OCI-LY7 (cell line): ENCODE data around the gene C19orf25. TPM values are rescaled to one million over a fixed set of nuclear protein-coding genes. Genes with fewer than 3 reads are reported as not detected.

Experiments used
- BruUV-seq: library from RNA; stranded (reverse); fragments of 400-500 nt; replicated peaks from 2 replicates; lab custom pipeline; 2021; lab: Mats Ljungman, UMichigan
- CTCF ChIA-PET: fragments of 300-600 bp; sonication (Branson Sonifier 250); formaldehyde crosslinking; loops from one replicate; lab custom pipeline; 2022; ENCODE audit warnings: antibody characterized with exemption; ENCODE audit not compliant: unreplicated experiment; lab: Charles Lee
- POLR2A ChIA-PET: fragments of 300-600 bp; sonication (Branson Sonifier 250); formaldehyde crosslinking; loops from one replicate; lab custom pipeline; 2022; ENCODE audit warnings: antibody characterized with exemption; lab: Charles Lee
- DNase-seq: peaks from one replicate; pipeline ENCODE4 v3.0.0-alpha.2; 2015; ENCODE audit warnings: low spot score
- H2AFZ ChIP-seq: fragments of 200-600 bp; sonication (generic), shearing (Covaris generic); 2 replicates; pipeline ENCODE4 v1.6.1; 2014; ENCODE audit warnings: mild to moderate bottlenecking, antibody characterized with exemption, low read length, moderate library complexity
- H3K27ac ChIP-seq: fragments of 200-600 bp; sonication (generic); 2 replicates; pipeline ENCODE4 v1.5.1; 2014; ENCODE audit warnings: mixed run types, low read depth, mild to moderate bottlenecking, moderate library complexity, low read length, inconsistent platforms; ENCODE audit not compliant: poor library complexity, severe bottlenecking
- H3K36me3 ChIP-seq: fragments of 200-600 bp; sonication (generic); 2 replicates; pipeline ENCODE4 v1.6.1; 2014; ENCODE audit warnings: mild to moderate bottlenecking, antibody characterized with exemption, low read length, moderate library complexity, mixed read lengths; ENCODE audit not compliant: insufficient read depth
- H3K4me1 ChIP-seq: fragments of 200-600 bp; sonication (generic); 2 replicates; pipeline ENCODE4 v1.5.1; 2014; ENCODE audit warnings: mild to moderate bottlenecking, low read length; ENCODE audit not compliant: insufficient read depth, poor library complexity, severe bottlenecking
- H3K4me2 ChIP-seq: fragments of 200-600 bp; sonication (generic); 2 replicates; pipeline ENCODE4 v1.6.1; 2014; ENCODE audit warnings: mild to moderate bottlenecking, low read length
- H3K4me3 ChIP-seq: fragments of 200-600 bp; sonication (generic); 2 replicates; pipeline ENCODE4 v1.5.1; 2014; ENCODE audit warnings: mild to moderate bottlenecking, low read depth, low read length; ENCODE audit not compliant: poor library complexity, severe bottlenecking
- H3K79me2 ChIP-seq: fragments of 200-600 bp; sonication (generic); 2 replicates; pipeline ENCODE4 v1.6.1; 2016; ENCODE audit warnings: low read depth, mild to moderate bottlenecking, low read length, moderate library complexity, mixed read lengths; ENCODE audit not compliant: insufficient read depth
- H3K9me2 ChIP-seq: fragments of 200-600 bp; sonication (generic); 2 replicates; pipeline ENCODE4 v1.6.1; 2016; ENCODE audit warnings: mild to moderate bottlenecking, low read length, mixed read lengths; ENCODE audit not compliant: insufficient read depth
- H3K9me3 ChIP-seq: fragments of 200-600 bp; sonication (generic); 2 replicates; pipeline ENCODE4 v1.6.1; 2014; ENCODE audit warnings: mild to moderate bottlenecking, mixed run types, low read length, mixed read lengths
- H4K20me1 ChIP-seq: fragments of 200-600 bp; sonication (generic); 2 replicates; pipeline ENCODE4 v1.6.1; 2014; ENCODE audit warnings: mild to moderate bottlenecking, antibody characterized with exemption, low read length, moderate library complexity, mixed read lengths; ENCODE audit not compliant: insufficient read depth
- EZH2phosphoT487 ChIP-seq: fragments of 200-600 bp; sonication (generic); IDR thresholded peaks from 2 replicates; pipeline ENCODE4 v1.6.1; 2018; ENCODE audit warnings: low read depth, borderline replicate concordance, mild to moderate bottlenecking, mixed run types, antibody characterized with exemption, low read length, moderate library complexity, mixed read lengths
- intact Hi-C: fragments of 100-400 bp; cut with micrococcal nuclease; formaldehyde crosslinking; loops from one replicate; pipeline ENCODE4 v1.10.0; 2022; ENCODE audit not compliant: unreplicated experiment
- total RNA-seq, 2 experiments: library from RNA; depleted of rRNA in 1 of 2; stranded (reverse); fragments of >200 nt in 1 of 2; shearing (Covaris generic) in 1 of 2; gene quantifications; 2 replicates each; pipeline ENCODE4 v1.2.3, GENCODE V29; 2014 to 2022
- TF ChIP-seq, protein P1 (sequence below): fragments of 200-600 bp; sonication (generic); conservative IDR thresholded peaks from 2 replicates; pipeline ENCODE4 v1.5.1; 2014; ENCODE audit warnings: mild to moderate bottlenecking, antibody characterized with exemption, low read length, moderate library complexity, mixed read lengths

Gene C19orf25
- total RNA-seq, 2 experiments from 2014 or later, result 45.6 to 58.6 TPM

- H3K4me3 ChIP-seq, result no peak overlapping the region
- ChIA-PET CTCF (no interaction called here), POLR2A (no interaction called here)
- no peaks in the 10 kb centered on the region for H4K20me1 ChIP-seq
- no peak for TF ChIP-seq EZH2phosphoT487
- TF ChIP-seq, protein P1, sequence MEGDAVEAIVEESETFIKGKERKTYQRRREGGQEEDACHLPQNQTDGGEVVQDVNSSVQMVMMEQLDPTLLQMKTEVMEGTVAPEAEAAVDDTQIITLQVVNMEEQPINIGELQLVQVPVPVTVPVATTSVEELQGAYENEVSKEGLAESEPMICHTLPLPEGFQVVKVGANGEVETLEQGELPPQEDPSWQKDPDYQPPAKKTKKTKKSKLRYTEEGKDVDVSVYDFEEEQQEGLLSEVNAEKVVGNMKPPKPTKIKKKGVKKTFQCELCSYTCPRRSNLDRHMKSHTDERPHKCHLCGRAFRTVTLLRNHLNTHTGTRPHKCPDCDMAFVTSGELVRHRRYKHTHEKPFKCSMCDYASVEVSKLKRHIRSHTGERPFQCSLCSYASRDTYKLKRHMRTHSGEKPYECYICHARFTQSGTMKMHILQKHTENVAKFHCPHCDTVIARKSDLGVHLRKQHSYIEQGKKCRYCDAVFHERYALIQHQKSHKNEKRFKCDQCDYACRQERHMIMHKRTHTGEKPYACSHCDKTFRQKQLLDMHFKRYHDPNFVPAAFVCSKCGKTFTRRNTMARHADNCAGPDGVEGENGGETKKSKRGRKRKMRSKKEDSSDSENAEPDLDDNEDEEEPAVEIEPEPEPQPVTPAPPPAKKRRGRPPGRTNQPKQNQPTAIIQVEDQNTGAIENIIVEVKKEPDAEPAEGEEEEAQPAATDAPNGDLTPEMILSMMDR, result no peak
- H3K9me2 ChIP-seq, result no peaks in the 10 kb centered on the region
- no peak overlapping the region for H3K27ac ChIP-seq
- H3K4me2 ChIP-seq, result 0 out of 2 replicates have a peak overlapping the region, but pooled peaks have one; percentile 38
- DNase-seq, result no peak
- no peaks in the 10 kb centered on the region for H3K36me3 ChIP-seq
- H3K9me3 ChIP-seq, result no peaks in the 10 kb centered on the region
- no TSS peak for BruUV-seq
- intact Hi-C loops, result no loop called here
- H3K4me1 ChIP-seq, result peaks cover 4% of the 10 kb centered on the region
- no peak overlapping the region for H2AFZ ChIP-seq
- no peaks in the 10 kb centered on the region for H3K79me2 ChIP-seq
Observed at GRCh38 chr19:1503925-1504773, 25.1 kb upstream of the C19orf25 start.

DNA sequence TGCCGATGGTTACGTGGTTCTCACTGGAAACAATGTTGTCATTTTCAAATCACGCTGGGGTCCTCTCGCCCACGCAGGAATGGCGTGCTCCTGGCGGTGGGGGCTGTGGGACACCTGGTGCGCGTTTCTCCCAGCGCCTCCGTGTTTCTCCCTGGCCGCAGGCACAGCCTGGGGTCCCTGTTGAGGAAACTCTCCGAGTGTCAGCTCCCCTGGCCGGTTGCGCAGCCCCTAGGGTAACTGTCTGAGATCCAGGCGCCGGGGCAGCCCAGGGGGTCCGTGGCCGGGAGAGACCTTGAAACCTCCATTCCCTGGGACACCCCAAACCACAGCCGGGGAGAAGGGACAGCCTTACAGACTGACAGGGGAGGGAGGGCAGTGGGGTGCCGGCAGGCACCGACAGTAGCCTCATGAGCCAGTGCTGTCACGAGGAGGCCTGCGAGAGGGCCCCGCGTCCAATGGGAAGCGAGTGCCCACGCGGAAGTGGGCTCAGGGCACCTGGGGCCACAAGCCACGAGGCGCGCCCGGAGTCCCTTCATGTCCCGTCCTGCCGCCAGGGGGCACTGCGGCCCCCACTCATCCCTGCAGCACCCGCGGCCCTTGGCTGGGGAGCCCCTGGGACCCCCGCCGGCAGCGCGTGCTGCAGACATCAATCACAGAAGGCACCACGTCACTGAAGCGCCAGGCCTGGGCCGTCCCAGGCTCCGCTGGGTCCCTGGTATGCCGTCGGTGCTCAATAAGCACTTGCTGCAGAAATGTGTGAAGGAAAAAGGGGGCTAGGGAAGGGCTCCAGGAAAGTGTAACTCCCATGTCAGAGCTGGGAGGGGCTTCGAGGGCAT, 24.3 kb upstream of the C19orf25 start:
- POLR2A ChIA-PET, result no interaction called here
- Histone ChIP-seq H2AFZ (peak overlapping the region; percentile 60; the same call in 1 of the 2 replicates), H3K4me2 (peak overlapping the region; percentile 38; the same call in 1 of the 2 replicates), H3K79me2 (no peaks in the 10 kb centered on the region), H3K27ac (no peak overlapping the region), H3K9me2 (no peaks in the 10 kb centered on the region), H3K36me3 (no peaks in the 10 kb centered on the region), H3K4me3 (peak overlapping the region; percentile 10), H3K9me3 (no peaks in the 10 kb centered on the region), H4K20me1 (no peaks in the 10 kb centered on the region), H3K4me1 (peaks cover under 1% of the 10 kb centered on the region)
- CTCF ChIA-PET, result no interaction called here
- no TSS peak for BruUV-seq
- intact Hi-C loops, result no loop called here
- DNase-seq, result peak; percentile 77
- TF ChIP-seq EZH2phosphoT487, result no peak
- TF ChIP-seq, protein P1, result peak; percentile 84
